ENCODE results near the gene TRIM24. TPM values are rescaled to one million over a fixed set of nuclear protein-coding genes. Genes with fewer than 3 reads are reported as not detected.

The TRIM24 gene
- total RNA-seq, 1 donor from 2014 or later: 116 TPM

- Mint-ChIP-seq H3K9me3 (no peaks in the 10 kb centered on the region), H3K36me3 (peaks cover 63% of the 10 kb centered on the region), H3K4me1 (peaks cover 27% of the 10 kb centered on the region), H3K27me3 (ENCODE audit: insufficient read depth, low read depth) (peaks cover 2% of the 10 kb centered on the region), H3K27ac (no peak overlapping the region), H3K4me3 (no peak overlapping the region)
- Histone ChIP-seq H3K27ac (peak overlapping the region; percentile 73), H2AFZ (replicated peaks) (no peak overlapping the region), H3K27me3 (no peaks in the 10 kb centered on the region), H3K79me2 (ENCODE audit: low read depth) (peaks cover 62% of the 10 kb centered on the region), H3K9ac (no peak overlapping the region), H4K20me1 (ENCODE audit: low read depth) (no peaks in the 10 kb centered on the region), H3K4me3 (no peak overlapping the region), H3K4me1 (peaks cover 17% of the 10 kb centered on the region), H3K9me3 (ENCODE audit: low read depth) (no peaks in the 10 kb centered on the region), H3F3A (ENCODE audit: low read depth) (peaks cover 64% of the 10 kb centered on the region), H3K36me3 (peaks cover 66% of the 10 kb centered on the region), H3K4me2 (no peak overlapping the region)
- TF ChIP-seq EZH2phosphoT487 (IDR thresholded peaks at IDR 0.05) (no peak), EZH2 (IDR thresholded peaks at IDR 0.05) (no peak), CTCF (IDR thresholded peaks at IDR 0.05) (no peak)
- DNase-seq (ENCODE audit: low spot score): no peak
Observed at GRCh38 chr7:138573741-138574140, 113.7 kb downstream of the TRIM24 start.

- no peaks in the 10 kb centered on the region for H3K9me3 ChIP-seq (ENCODE audit: low read depth)
- peaks cover 2% of the 10 kb centered on the region for H3K27me3 Mint-ChIP-seq (ENCODE audit: insufficient read depth, low read depth)
Observed at GRCh38 chr7:138575897-138576428, 115.9 kb downstream of the TRIM24 start.

GRCh38 chr7:138579136-138579535 lies 119.1 kb downstream of the TRIM24 start:
- H3K9me3 ChIP-seq (ENCODE audit: low read depth): no peaks in the 10 kb centered on the region
- Mint-ChIP-seq H3K27ac (no peak overlapping the region), H3K4me3 (no peak overlapping the region), H3K27me3 (ENCODE audit: insufficient read depth, low read depth) (peaks cover 2% of the 10 kb centered on the region), H3K36me3 (peaks cover 73% of the 10 kb centered on the region), H3K9me3 (no peaks in the 10 kb centered on the region), H3K4me1 (peaks cover 27% of the 10 kb centered on the region)
- no peaks in the 10 kb centered on the region for H4K20me1 ChIP-seq (ENCODE audit: low read depth)
- no peak for TF ChIP-seq CTCF (IDR thresholded peaks at IDR 0.05)
- TF ChIP-seq EZH2phosphoT487 (IDR thresholded peaks at IDR 0.05): no peak
- TF ChIP-seq EZH2 (IDR thresholded peaks at IDR 0.05): no peak
- H3K9ac ChIP-seq: no peak overlapping the region
- H3F3A ChIP-seq (ENCODE audit: low read depth): peaks cover 74% of the 10 kb centered on the region
- DNase-seq (ENCODE audit: low spot score): no peak
- peaks cover 52% of the 10 kb centered on the region for H3K36me3 ChIP-seq
- no peak overlapping the region for H3K4me3 ChIP-seq
- peaks cover 43% of the 10 kb centered on the region for H3K79me2 ChIP-seq (ENCODE audit: low read depth)
- no peaks in the 10 kb centered on the region for H3K27me3 ChIP-seq
- no peak overlapping the region for H3K4me2 ChIP-seq
- no peak overlapping the region for H2AFZ ChIP-seq (replicated peaks)
- peaks cover 16% of the 10 kb centered on the region for H3K4me1 ChIP-seq
- H3K27ac ChIP-seq: no peak overlapping the region

More at GRCh38 chr7:138575897-138576428, 115.9 kb downstream of the TRIM24 start:
- H3K36me3 ChIP-seq: peaks cover 68% of the 10 kb centered on the region
- H4K20me1 ChIP-seq (ENCODE audit: low read depth): no peaks in the 10 kb centered on the region
- no peak for DNase-seq (ENCODE audit: low spot score)
- no peak overlapping the region for H3K4me2 ChIP-seq
- peaks cover 17% of the 10 kb centered on the region for H3K4me1 ChIP-seq
- no peak overlapping the region for H3K4me3 ChIP-seq
- no peak overlapping the region for H3K4me3 Mint-ChIP-seq
- H3K4me1 Mint-ChIP-seq: peaks cover 27% of the 10 kb centered on the region
- peak overlapping the region; percentile 61 for H3K27ac Mint-ChIP-seq
- peaks cover 69% of the 10 kb centered on the region for H3K36me3 Mint-ChIP-seq
- peak overlapping the region; percentile 82 for H3K27ac ChIP-seq
- TF ChIP-seq EZH2 (IDR thresholded peaks at IDR 0.05) (no peak), CTCF (IDR thresholded peaks at IDR 0.05) (no peak), EZH2phosphoT487 (IDR thresholded peaks at IDR 0.05) (no peak)
- no peaks in the 10 kb centered on the region for H3K27me3 ChIP-seq
- peaks cover 59% of the 10 kb centered on the region for H3K79me2 ChIP-seq (ENCODE audit: low read depth)
- no peak overlapping the region for H2AFZ ChIP-seq (replicated peaks)
- H3K9ac ChIP-seq: no peak overlapping the region
- H3F3A ChIP-seq (ENCODE audit: low read depth): peaks cover 63% of the 10 kb centered on the region
- H3K9me3 Mint-ChIP-seq: no peaks in the 10 kb centered on the region

All from neural progenitor cell (in vitro differentiated cells).